GM19193 (cell line): Measurements from ENCODE around the gene FIG4.

Experiments used
- POLR2A ChIP-seq: IDR thresholded peaks from 4 replicates; pipeline ENCODE4 v1.6.1; 2011; ENCODE audit not compliant: insufficient read depth, insufficient read length; ENCODE audit errors: extremely low read depth

The FIG4 gene

DNA sequence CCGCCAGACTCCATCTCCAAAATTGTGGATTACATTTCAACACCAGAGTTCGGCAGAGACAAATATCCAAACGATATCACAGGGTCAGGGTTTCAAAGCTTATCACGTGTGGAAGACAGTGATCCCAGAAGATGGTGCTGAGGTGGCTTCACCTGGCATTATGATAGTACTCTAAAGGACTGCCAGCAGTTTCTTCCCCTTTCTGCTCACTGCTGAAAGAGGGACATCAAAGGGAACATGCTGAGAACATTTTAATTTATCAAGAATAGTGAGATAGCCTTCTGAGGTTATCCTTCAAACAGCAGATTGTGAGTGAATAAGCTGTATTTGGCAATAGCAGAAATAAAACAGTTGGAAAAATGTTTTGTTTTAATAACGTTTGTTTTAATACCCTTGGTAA lies 79.7 kb downstream of the FIG4 start:
- TF ChIP-seq POLR2A, result no peak

DNA sequence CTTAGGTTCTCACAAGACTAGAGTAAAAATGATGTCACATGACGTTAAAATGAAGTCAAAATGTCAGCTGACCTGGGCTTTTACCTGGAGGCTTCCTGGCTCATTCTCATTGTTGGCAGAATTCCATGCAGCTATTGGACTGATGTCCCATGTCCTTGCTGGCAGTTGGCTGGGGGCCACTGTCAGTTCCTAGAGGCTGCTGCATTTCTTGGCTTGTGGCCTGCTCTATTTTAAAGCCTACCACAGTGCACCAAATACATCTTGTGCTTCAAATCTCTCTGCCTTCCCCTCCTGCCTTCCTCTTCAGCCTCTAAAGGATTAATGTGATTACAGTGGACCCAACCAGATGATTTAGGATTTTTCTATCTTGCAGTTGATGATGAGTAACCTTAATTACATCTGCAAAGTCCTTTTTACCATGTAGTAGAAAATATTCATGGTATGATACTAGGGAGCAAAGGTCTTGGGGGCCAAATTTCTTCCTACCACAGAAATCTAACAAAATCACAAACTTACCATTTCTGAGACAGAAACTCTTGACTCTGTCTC lies 81.9 kb downstream of the FIG4 start:
- TF ChIP-seq POLR2A, result no peak

DNA sequence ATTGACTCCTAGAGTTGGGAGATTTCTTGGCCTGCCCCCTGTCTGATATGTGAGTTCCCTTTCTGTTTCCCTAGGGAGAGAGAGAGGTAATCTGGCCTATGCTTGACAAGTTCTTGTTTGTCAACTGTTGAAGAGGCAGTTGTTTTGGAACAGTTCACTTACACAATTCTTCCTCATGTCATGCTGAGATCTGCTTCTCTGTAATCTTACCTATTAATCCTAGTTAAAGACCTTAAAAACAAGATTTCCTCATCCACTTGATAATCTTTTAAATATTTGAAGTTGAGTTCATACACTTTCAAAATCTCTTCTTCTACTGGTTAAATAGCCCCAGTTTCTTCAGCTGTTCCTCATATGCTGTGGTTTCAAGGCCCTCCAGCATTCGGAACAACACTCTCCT lies 89.9 kb downstream of the FIG4 start:
- no peak for TF ChIP-seq POLR2A

DNA sequence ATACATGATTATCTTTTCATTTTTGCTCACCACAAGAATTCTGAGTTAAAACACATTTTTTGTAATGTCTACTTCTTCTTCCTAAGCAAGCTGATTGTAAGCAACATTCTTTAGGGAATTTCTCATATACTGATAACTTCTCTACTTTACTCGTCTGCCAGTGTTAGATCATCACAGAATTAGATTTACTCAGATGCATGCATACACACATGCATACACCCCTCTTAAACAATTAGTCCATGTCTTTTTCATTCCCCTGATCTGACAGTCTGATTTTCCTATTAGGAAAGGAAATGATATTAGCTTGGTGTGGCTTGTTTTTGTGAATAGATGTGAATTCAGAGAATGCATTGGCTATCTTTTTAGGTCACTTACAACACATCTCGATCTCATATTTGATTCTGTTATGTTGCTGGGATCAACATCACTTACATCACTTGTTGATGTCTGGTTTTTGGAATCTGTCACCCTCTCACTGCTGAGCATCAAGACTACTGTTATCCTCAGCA lies 91.4 kb downstream of the FIG4 start:
- no peak for TF ChIP-seq POLR2A

DNA sequence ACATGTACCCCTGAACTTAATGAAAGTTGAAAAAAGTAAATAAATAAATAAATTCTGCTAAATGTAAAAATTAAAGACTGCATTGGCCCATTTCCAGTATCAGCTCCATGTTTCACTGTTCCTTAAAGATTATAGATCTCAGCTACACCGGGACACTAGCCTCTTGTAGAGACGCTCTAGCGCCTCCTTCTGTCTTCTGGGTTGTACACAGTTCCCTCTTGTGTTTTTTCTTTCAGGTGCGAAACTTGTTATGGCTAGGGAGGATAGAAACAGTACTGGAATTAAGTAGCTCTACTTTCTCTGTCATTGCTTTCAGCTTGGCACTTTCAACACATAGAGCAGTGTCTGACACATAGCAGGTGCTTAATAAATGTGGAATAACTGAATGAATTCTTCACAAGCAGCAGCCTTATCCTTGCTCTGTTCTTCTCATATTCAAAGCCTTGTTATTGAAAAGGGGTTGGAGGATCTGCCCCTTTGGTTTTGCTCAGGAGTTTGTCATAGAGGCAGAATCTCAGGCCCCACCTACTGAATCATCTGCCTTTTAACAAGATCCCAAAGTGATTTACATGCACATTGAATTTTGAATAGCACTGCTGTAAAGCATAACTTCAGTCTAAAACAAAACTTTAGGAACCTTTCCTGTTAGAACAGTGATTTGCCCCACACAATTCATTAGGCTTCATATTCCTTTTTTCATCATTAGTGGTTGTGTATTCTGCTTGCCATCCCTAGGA lies 92.3 kb downstream of the FIG4 start:
- no peak for TF ChIP-seq POLR2A

DNA sequence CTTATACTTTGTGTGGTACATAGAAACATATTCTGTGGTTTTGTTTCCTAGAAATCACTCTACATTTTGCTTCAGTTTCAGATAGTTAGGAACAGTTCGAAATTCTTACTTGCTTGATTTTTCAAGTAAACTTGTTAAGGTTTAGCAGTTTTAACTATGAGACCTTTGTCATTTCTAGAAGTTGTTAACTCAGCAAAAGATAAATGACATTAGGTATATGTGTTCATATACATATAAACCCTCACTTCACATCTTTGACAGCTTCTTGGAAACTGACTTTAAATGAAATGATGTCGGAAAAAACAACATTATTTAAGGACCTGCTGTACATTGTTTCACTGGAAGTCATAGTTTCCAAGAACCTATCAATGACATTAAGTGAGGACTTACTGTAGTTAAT lies 96.2 kb downstream of the FIG4 start:
- no peak for TF ChIP-seq POLR2A

DNA sequence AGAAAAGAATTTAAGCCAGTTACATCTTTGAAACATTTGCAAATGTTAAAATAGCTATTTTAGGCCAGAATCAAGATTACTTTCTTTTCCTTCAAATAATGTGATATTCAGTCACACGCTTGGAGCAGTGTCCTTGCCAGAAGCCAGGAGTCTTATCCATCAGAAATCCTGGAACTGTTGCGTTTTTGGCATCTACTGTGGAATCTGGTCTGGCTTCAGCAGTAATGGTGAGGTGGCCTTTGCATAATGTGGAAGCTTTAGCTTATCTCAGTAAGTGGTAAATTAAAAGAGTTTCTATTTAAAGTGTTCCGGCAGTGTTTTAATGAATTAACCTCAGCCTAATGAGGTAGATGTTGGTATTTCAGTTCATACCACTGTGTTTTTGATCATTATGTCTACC lies 97.6 kb downstream of the FIG4 start:
- TF ChIP-seq POLR2A, result no peak

DNA sequence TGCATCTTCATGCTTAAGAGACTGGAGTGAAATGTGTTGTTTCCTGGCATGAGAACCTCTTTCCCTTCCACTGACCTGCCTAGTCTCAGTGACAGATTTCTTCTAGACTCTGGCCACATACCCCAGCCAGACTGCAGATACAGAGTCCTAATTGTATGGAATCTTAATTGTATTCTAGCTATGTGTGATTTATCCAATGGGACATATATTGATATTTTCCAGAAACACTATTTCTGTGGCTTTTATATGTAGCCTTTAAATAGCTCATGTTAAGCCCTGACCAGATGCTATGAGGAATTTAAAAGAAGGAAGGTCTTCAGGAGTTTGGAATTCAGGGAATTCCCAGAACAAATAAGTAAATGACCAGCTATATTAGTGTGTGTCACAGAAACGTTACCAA lies 99.0 kb downstream of the FIG4 start:
- no peak for TF ChIP-seq POLR2A

DNA sequence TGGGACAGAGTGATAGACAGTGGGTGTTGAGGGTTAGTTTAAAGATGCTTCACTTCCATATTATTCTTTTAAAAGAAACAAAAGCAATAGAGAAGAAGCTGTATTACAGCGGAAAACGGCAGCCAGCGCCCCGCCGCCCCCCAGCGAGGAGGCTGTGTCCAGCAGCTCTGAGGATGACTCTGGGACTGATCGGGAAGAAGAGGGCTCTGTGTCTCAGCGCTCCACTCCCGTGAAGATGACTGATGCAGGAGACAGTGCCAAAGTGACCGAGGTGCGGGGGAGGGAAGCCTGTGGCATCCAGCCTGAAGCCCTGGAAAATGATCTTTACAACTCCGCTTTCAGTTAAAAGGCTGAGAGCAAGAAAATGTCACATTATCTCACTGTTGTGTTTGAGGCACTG lies 100.2 kb downstream of the FIG4 start:
- no peak for TF ChIP-seq POLR2A

DNA sequence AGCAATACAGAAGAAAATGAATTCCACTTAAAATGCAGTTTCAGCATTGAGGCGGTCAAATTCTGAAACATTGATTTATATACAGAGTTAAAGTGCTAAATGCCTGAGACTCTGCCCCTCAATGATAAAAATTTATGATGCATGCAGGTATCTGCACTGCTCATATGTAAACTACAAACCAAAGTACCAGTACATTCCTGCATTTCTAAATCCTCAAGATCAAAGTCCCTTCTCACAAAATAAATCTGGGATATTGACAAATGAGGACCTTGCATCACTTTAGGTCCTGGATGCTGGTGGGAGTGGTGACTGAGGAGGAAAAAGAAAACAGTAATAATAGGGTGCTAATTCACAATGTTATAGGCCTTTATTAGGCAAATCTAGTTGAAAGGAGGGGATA lies 101.9 kb downstream of the FIG4 start:
- TF ChIP-seq POLR2A, result no peak

DNA sequence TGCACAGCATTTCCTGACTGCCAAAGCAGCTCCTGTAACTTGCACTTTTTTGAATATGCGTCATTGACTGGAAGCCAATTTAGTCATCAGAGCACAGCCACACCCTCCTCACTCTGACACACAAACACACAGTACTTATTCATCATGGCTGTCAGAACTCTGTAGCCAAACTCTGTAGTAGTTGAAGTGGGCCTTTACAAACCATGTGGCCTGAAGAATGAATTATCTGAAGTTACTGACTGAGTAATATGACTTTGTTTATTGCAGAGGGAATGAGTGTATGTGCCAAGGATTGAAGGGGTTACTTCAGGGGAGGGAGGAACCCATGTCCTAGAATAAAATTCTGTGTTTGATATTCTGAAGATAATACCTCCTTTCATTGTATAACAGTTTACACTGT lies 102.7 kb downstream of the FIG4 start:
- TF ChIP-seq POLR2A, result no peak

DNA sequence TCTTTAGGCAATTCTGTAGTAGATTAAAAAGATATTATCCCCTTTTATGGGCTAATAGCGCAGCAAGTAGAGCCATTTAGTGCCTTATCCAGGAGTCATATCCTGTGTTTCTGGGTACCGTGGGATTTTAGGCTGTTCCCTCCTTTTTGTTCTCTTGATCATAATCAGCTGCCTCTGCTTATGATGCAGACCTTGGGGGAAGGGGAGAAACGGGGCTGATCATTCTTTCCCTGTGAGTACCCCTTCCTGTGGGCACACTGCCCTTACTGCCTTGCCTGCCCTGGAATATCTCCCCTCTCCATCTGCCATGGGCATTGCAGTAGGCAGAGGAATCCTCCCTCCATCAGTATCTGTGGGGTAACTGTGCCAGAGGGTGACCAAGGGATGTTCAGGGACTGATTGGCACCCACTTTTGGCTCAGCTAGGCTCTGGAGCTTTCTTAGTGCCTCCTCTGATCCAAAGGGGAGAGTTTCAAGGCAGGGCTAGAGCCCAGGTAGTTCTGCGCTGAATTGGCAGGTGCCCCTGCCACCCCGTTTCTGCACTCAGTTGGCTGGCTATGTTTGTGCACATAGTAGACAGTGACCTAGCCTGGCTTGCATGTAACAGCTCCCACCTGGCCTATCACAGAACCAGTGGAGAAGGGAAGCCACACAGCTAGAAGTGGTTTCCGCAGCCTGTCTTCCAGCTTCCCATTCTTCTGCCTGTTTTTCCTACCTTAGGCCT lies 103.3 kb downstream of the FIG4 start:
- TF ChIP-seq POLR2A, result no peak

DNA sequence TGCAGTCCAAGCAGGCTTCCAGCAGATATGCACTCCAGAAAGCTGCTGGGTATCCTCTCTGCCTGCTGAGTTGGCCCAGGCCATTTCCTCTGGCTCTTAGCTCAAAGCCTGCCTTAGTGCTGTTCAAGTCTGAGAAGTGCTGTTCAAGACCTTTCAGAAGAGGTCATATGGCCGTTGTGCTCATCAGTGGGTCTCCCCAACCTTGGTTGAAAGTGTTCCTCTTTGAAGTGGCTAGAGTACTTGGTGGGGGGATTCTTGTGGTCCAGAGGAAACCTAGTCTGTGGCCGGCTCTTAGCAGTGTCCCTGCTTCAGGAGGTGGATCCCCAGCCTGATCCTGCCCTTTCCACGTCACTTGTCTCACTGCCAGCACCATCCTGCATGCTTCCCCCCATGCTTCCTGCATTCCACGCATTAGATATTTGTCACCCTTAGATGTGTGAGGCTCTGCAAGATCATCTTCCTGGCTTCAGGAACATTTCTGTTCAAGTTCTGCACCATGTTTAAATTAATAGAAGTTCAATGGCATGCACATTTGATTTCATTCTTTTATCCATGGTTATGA lies 105.0 kb downstream of the FIG4 start:
- no peak for TF ChIP-seq POLR2A

DNA sequence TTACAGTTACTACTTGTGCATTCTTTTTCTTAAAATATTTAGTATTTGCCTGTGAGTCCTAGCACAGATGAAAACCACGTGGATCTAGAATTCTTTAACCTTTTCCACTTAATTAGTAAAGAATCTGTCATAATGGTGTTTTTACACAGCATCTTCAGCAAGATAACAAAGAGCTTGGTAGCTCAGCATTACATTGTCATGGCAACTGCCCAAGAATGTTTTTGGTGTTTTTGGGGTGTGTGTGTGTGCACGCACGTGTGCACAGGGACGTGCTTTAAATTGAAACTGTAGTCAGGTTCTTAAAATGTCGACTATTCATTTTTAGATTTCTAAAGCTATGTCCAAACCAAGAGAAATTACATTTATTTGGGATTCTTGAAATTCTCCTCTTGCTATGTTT lies 108.0 kb downstream of the FIG4 start:
- no peak for TF ChIP-seq POLR2A

DNA sequence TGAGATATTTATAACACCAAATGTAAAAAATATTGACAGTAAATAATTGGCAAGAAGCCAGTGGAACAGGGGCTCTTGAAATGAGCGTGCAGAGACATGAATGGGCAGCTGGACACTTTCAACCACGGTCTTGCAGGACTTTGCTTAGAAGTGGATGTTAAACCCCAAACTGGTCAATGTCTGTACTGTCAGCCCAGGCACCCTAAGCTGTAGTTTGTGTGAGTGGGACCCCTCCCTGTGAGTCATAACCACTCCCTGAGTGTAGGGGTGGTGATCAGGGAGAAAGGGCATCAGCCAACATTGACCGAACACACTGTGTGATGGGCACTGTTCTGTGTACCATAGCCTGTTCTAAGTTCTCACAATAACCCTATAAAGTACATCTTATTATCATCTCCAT lies 108.6 kb downstream of the FIG4 start:
- TF ChIP-seq POLR2A, result no peak

DNA sequence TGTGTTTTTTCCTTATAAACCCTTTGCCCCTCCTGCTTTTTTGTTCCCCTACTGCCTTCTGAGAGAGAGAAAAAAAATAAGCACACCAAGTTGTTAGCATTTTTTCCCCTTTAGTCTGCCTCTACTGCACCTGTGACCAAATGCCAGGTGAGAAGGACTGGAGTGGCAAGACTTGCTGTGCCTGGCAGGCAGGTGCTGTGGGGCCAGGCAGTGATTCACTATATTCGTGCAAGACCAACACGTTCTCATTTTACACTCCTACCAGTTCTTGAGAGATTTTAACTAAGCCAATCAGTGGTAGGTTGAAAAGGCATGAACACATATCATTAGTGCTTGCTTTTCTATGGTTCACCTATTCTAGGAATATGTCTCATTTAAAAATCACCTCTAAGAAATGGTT lies 109.7 kb downstream of the FIG4 start:
- no peak for TF ChIP-seq POLR2A
